Activated CD4-positive, CD25-positive, alpha-beta regulatory T cell treated with anti-CD3 and anti-CD28 coated beads, Interleukin-2, amount 50 U/mL, for 16 hours (primary cell): ENCODE measurements around the gene KLHL14.
"Not testable (repeated sequence)": the region's sequence is repeated elsewhere in the genome, so short reads cannot be mapped to it uniquely, and the experiment has no call there.

Source experiments
- DNase-seq: peaks from one replicate; pipeline ENCODE4 v3.0.0-alpha.2; 2020; ENCODE audit warnings: low read depth, low spot score

KLHL14 gene, protein sequence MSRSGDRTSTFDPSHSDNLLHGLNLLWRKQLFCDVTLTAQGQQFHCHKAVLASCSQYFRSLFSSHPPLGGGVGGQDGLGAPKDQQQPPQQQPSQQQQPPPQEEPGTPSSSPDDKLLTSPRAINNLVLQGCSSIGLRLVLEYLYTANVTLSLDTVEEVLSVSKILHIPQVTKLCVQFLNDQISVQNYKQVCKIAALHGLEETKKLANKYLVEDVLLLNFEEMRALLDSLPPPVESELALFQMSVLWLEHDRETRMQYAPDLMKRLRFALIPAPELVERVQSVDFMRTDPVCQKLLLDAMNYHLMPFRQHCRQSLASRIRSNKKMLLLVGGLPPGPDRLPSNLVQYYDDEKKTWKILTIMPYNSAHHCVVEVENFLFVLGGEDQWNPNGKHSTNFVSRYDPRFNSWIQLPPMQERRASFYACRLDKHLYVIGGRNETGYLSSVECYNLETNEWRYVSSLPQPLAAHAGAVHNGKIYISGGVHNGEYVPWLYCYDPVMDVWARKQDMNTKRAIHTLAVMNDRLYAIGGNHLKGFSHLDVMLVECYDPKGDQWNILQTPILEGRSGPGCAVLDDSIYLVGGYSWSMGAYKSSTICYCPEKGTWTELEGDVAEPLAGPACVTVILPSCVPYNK

DNA sequence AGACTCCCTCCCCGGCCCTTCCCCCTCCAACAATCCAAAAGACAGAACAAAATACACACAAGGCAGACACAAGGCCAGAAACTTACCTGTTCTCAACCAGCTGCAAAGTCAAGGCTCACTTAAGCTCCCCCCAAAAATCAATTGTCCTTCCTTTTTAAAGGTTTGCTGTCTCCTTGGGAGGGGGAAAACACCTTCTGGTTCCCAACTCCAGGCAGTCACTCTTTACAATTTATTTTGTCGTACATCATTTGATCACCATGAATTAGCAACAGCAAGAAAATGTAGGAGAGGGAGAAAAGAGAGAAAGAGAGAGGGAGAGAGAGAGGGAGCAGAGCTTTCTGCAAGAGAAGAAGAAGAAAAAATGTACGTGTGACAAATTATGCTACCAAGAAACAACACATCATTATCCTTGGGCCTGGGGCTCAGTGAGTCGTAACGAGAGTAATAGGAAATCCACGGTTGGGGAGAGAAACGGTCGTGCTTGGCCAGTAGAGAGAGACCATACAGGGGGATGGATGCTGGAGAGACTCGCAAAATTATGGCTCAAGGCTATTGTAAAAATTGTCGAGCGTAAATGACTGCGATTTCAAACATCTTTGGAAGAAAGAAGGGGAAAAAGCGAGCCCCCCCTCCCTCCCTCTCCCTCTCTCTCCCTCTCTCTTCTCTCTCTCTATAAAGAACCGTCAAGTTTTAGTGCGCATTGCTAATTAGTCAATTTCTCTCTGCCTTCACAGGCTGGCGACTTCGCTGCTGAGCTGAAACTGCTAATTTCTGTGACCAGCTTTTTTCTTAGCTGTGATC lies at the start of gene KLHL14:
KLHL14 (minus strand) TSS at position 443 of the 801 bp plus-strand sequence. CDS start 2,432 bp downstream, outside the sequence.
- no peak for DNase-seq

DNA sequence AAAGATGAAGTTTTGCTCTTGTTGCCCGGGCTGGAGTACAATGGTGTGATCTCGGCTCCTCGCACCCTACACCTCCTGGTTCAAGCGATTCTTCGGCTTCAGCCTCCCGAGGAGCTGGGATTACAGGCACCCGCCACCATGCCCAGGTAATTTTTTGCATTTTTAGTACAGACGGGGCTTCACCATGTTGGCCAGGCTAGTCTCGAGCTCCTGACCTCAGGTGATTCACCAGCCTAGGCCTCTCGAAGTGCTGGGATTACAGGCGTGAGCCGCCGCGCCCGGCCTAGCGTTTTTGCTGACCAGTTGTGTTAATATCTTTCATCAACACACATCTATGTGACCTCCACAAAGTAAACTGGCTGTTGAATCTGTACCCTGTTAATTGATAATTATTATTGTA lies 49.4 kb upstream of the KLHL14 start:
- DNase-seq: no peak

DNA sequence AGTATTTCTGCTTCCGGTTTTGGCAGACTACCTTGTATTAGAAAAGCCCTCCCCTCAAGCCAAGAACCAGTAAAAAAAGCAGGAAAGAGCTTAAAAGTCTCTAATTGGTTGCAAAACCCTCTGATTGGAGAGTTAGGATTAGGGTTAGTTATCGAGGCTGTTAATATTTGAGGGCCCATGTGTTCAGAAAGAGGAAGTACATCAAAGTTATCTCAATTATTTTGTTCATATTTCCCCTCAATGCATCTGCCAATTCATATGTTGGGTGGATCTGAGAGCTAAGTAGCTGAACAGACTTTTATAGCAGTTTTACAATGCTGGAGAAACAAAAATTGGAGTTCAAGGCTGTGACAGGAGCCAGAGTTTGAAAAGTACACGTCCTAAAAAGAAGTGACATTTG lies 43.1 kb upstream of the KLHL14 start:
- DNase-seq: no peak

- no peak for DNase-seq
Measured at GRCh38 chr18:32812342-32812741, 39.5 kb upstream of the KLHL14 start.

- no peak for DNase-seq
Measured at GRCh38 chr18:32810314-32810713, 37.5 kb upstream of the KLHL14 start.

- no peak for DNase-seq
Measured at GRCh38 chr18:32805354-32805753, 32.5 kb upstream of the KLHL14 start.

DNA sequence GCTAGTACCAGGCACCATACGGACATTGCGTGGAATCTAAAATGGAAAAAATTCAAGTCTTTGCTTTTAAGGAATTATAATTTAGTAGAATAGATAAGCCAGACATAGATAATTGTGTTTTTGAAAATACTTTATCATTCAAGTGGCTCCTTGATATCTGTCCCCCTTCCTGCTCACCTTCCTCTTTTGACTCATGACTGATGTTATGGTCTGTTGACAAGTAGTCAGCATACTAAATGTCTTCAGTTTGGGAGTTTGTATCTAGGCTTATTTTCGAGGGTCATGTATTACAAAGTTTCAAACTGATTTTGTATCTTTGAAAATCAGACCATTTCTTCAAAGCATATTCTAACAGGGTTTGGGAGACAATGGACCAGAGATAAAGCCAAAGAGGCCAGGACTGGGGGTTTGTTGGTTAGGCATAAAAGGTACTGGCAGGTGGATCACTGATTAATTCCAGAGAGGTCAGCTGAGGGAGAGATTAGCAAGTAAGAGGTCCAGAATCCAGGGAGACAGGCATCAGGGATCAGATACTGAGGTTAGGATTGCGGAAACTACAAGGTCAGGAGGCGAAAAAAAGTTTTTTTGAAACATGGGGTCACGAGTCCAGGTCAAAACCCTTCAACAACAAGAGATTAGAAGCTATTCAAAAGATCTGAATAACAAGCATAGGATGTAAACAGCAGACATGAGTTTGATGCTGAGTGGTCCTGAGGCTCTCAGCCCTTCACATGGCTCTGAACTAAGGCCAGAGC lies 31.5 kb upstream of the KLHL14 start:
- DNase-seq: no peak

DNA sequence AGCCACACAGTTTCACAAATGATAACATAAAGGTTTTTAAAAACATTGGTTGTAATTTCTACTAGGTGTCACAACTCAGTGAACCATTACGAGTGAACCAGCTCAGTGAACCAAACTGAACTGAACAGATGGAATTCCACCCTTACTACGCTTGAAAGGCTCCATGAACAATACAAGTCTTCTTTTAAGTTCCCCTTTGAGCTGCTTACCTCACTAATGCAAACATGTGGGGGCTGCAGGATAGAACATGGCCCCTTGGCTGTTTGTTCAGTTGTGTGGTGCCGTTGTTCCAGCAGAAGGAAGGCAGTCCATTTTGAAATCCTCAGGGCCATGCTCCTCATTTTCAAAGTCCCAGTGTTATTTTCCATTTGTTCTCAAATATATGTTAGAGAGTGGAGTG lies 30.7 kb upstream of the KLHL14 start:
- DNase-seq: no peak

GRCh38 chr18:32802591-32803451 lies 30.0 kb upstream of the KLHL14 start:
- no peak for DNase-seq

DNA sequence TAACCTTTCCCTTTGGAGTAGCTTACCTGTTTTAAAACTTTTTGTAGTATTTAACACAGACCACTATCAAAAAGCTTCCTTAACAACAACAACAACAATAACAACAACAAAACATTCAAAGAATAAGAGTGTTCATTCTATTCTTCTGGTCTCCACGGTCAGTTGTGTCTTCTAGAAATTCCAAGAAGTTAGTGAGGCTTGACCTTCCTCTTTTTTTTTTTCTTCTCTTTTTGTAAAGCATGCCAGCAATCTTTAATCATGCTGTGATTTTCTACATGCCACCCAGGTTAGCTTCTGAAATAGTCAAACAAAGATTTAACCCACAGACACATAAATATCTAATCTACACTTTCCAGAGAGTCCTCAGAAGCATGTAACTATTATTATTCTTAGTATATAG lies 28.4 kb upstream of the KLHL14 start:
- no peak for DNase-seq

DNA sequence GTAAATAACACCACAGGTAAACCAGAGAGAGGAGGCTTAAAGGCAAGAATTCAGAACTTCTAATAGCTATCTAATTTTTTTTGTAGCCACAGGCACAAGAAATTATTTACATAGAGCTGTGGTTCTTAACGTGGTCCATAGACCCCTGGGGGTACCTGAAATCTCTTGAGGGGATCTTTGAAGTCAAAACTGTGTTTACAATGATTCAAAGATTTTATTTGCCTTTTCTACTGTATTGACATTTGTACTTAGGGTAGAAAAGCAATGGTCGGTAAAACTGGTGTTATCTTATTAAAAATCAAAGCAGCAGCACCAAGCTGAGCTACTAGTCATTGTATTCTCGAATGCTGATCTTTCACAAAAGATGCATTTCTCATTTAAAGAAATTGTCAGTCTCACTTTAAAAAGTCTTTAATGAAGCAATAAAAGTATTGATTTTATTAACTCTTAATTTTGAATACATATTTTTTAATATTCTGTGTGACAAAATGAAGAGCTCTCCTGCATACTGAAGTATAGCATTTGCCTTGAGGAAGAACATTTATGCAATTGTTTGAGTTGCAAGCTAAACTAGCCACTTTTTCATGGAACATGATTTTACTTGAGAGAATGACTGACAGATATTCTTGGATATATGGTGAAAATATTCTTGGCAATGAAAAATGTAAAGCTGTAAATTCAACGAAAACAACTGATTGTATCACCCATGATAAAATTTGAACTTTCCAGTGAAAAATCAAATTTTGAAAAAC lies 25.6 kb upstream of the KLHL14 start:
- DNase-seq: no peak

DNA sequence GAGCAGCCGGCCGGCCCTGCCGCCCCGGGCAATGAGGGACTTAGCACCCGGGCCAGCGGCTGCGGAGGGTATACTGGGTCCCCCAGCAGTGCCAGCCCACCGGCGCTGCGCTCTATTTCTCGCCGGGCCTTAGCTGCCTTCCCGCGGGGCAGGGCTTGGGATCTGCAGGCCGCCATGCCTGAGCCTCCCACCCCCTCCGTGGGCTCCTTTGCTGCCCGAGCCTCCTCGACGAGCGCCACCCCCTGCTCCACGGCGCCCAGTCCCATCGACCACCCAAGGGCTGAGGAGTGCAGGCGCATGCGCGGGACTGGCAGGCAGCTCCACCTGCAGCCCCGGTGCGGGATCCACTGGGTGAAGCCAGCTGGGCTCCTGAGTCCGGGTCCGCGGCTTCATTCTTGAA lies 21.8 kb upstream of the KLHL14 start:
- DNase-seq: not testable (repeated sequence)

- DNase-seq: no peak
Measured at GRCh38 chr18:32779010-32779409, 6.2 kb upstream of the KLHL14 start.

DNA sequence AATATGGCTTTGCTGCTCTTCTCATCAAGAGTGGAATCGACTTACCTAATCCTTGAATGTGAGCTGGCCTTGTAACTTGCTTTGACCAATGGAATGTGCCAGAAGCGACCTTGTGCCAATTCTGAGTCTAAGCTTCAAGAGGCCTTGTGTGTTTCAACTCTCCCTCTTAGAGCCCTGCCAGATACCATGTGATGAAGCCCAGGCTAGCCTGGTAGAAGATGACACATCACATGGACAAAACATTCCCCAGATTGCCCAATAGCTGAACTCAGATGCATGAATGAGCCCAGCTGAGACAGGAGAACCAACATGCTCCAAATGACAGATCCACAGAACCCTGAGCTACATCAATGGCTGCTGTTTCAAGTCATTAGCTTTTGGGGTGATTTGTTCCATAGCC lies 4.2 kb upstream of the KLHL14 start:
- no peak for DNase-seq

GRCh38 chr18:32776561-32776960 lies 3.7 kb upstream of the KLHL14 start:
- no peak for DNase-seq

- DNase-seq: no peak
Measured at GRCh38 chr18:32775628-32776027, 2.8 kb upstream of the KLHL14 start.

GRCh38 chr18:32773382-32773712 lies 524 bp upstream of the KLHL14 start:
- DNase-seq: no peak

DNA sequence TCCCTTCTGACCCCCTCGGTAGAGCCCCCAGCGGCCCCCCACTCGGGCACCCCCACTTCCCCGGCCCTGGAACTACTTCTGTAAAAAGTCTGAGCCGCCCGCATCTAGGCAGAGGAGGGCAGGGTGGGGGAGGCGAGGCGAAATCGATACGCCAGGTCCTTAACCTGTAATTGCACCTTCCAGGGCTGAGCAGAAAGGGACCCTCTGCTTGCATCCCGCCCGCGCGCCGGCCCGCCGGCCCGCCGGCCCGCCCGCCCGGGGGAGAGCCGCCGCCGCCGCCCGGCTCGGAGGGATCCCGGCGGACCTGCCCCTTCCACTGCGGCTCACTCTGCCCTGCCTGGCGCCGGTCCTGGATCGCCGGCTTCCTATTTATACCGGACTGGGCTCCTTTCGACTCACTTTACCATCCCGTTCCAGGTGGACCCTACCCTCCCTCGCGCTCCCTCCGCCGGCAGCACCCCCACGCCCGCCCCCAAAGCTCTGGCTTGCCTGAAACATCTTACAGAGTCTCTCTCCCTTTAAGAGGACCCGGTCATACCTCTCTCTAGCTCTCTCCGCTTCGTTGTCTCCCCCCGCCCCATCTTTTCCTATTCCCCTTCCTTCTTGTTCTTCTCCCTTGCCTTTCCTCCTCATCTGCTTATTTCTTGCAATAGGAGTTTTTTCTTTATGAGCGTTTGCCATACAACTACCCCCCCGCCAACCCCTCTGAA lies 797 bp downstream of the KLHL14 start:
- DNase-seq: no peak

GRCh38 chr18:32771169-32771751 lies 1.6 kb downstream of the KLHL14 start:
- DNase-seq: no peak
